GM12891 (cell line): ENCODE results near the gene SSC4D.
"Not testable (repeated sequence)": the region's sequence is repeated elsewhere in the genome, so short reads cannot be mapped to it uniquely, and the experiment has no call there.

Experiments
- PAX5 ChIP-seq: IDR thresholded peaks from 2 replicates; pipeline ENCODE4 v1.6.1; 2011; ENCODE audit warnings: low read length, moderate library complexity, mild to moderate bottlenecking; ENCODE audit not compliant: insufficient read depth, severe bottlenecking
- POLR2A ChIP-seq: IDR thresholded peaks from 2 replicates; pipeline ENCODE4 v1.6.1; 2011; ENCODE audit warnings: low read depth, low read length, control low read depth
- POLR2AphosphoS5 ChIP-seq: IDR thresholded peaks from 2 replicates; pipeline ENCODE4 v1.6.1; 2011; ENCODE audit warnings: low read depth, low read length, control low read depth
- TAF1 ChIP-seq: IDR thresholded peaks from 2 replicates; pipeline ENCODE4 v1.6.1; 2011; ENCODE audit warnings: low read depth, low read length, control low read depth

GRCh38 chr7:76395605-76395964 is 13.9 kb downstream of the SSC4D start:
- not testable (repeated sequence) for TF ChIP-seq POLR2AphosphoS5, POLR2A, TAF1, PAX5
